Measurements from ENCODE around the gene ACTL7B.

DNA sequence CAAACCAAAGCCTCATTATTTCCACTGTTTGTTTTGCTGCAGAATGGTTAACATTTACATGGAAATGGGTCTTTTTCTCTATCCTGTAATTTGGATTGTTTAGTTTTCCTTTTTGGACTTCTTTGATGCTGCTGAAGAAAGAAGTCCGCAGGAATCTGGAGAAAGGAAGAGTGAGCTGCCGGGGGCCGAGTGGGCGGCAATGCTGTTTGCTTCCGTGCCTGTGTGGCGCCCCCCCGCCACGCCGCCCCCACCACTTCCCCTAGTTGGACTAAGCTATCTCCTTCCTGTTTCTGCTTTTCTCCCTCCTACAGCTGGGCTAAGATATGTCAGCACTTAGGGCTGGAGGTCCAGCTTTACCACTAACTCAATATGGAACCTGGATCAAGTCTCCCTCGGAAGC, 39.7 kb downstream of the ACTL7B start:
- no peak for TF ChIP-seq EZH2 (IDR thresholded peaks at IDR 0.05; ENCODE audit: low read depth, low read length, severe bottlenecking)
- no peak for TF ChIP-seq EP300 (IDR thresholded peaks at IDR 0.05; ENCODE audit: borderline replicate concordance in 1 of 2, low read depth in 2 of 2, low read length in 2 of 2)
- no peak for TF ChIP-seq KDM5A (IDR thresholded peaks at IDR 0.05; ENCODE audit: low read length)
- TF ChIP-seq, protein P1, sequence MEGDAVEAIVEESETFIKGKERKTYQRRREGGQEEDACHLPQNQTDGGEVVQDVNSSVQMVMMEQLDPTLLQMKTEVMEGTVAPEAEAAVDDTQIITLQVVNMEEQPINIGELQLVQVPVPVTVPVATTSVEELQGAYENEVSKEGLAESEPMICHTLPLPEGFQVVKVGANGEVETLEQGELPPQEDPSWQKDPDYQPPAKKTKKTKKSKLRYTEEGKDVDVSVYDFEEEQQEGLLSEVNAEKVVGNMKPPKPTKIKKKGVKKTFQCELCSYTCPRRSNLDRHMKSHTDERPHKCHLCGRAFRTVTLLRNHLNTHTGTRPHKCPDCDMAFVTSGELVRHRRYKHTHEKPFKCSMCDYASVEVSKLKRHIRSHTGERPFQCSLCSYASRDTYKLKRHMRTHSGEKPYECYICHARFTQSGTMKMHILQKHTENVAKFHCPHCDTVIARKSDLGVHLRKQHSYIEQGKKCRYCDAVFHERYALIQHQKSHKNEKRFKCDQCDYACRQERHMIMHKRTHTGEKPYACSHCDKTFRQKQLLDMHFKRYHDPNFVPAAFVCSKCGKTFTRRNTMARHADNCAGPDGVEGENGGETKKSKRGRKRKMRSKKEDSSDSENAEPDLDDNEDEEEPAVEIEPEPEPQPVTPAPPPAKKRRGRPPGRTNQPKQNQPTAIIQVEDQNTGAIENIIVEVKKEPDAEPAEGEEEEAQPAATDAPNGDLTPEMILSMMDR (IDR thresholded peaks at IDR 0.05; ENCODE audit: control extremely low read depth in 1 of 3, insufficient read depth in 1 of 3, low read depth in 1 of 3, low read length in 3 of 3), result no peak
- TF ChIP-seq YY1 (IDR thresholded peaks at IDR 0.05; ENCODE audit: low read depth, low read length), result no peak
- TF ChIP-seq POLR2AphosphoS5 (IDR thresholded peaks at IDR 0.05; ENCODE audit: low read depth, low read length), result no peak
- TF ChIP-seq TBP (IDR thresholded peaks at IDR 0.05; ENCODE audit: low read depth, low read length), result no peak
- TF ChIP-seq POLR2A (IDR thresholded peaks at IDR 0.05; ENCODE audit: control extremely low read depth in 1 of 2, low read depth in 2 of 2, low read length in 2 of 2), result no peak
- TF ChIP-seq, protein P2, sequence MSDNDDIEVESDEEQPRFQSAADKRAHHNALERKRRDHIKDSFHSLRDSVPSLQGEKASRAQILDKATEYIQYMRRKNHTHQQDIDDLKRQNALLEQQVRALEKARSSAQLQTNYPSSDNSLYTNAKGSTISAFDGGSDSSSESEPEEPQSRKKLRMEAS (IDR thresholded peaks at IDR 0.05), result no peak
- TF ChIP-seq MAFK (IDR thresholded peaks at IDR 0.05; ENCODE audit: low read depth, low read length), result no peak
